CD4-positive, alpha-beta T cell treated with Interleukin-17A for 4 hours (primary cell): Measurements from ENCODE around the gene CBLB.

Source experiments
- DNase-seq: peaks from one replicate; pipeline ENCODE4 v3.0.0-alpha.2; 2020; ENCODE audit warnings: mixed read lengths

The CBLB gene

GRCh38 chr3:105845488-105845887 lies 23.3 kb downstream of the CBLB start:
- no peak for DNase-seq

- DNase-seq: no peak
These were observed 24.1 kb downstream of the CBLB start for GRCh38 chr3:105844704-105845103.

GRCh38 chr3:105843994-105844393 lies 24.8 kb downstream of the CBLB start:
- no peak for DNase-seq

GRCh38 chr3:105842943-105843342 lies 25.9 kb downstream of the CBLB start:
- DNase-seq: no peak

- no peak for DNase-seq
These were observed 26.4 kb downstream of the CBLB start for GRCh38 chr3:105842449-105842848.

GRCh38 chr3:105837947-105838346 lies 30.9 kb downstream of the CBLB start:
- no peak for DNase-seq

- no peak for DNase-seq
These were observed 31.6 kb downstream of the CBLB start for GRCh38 chr3:105837143-105837740.

GRCh38 chr3:105836533-105836932 lies 32.3 kb downstream of the CBLB start:
- DNase-seq: peak; percentile 45

- DNase-seq: no peak
These were observed 33.2 kb downstream of the CBLB start for GRCh38 chr3:105835606-105836005.

GRCh38 chr3:105834768-105835167 lies 34.0 kb downstream of the CBLB start:
- DNase-seq: no peak

- DNase-seq: no peak
These were observed 36.2 kb downstream of the CBLB start for GRCh38 chr3:105832644-105833043.

- DNase-seq: no peak
These were observed 38.0 kb downstream of the CBLB start for GRCh38 chr3:105830836-105831235.

- DNase-seq: no peak
These were observed 38.8 kb downstream of the CBLB start for GRCh38 chr3:105829871-105830622.

- peak; percentile 46 for DNase-seq
These were observed 39.6 kb downstream of the CBLB start for GRCh38 chr3:105829229-105829628.

GRCh38 chr3:105828703-105829102 lies 40.1 kb downstream of the CBLB start:
- DNase-seq: no peak

- no peak for DNase-seq
These were observed 40.9 kb downstream of the CBLB start for GRCh38 chr3:105827959-105828358.

- DNase-seq: no peak
These were observed 41.8 kb downstream of the CBLB start for GRCh38 chr3:105826778-105827634.

GRCh38 chr3:105824129-105824528 lies 44.7 kb downstream of the CBLB start:
- DNase-seq: no peak

- peak; percentile 51 for DNase-seq
These were observed 45.5 kb downstream of the CBLB start for GRCh38 chr3:105823149-105823867.

GRCh38 chr3:105822171-105823123 lies 46.4 kb downstream of the CBLB start:
- DNase-seq: no peak

- DNase-seq: no peak
These were observed 47.4 kb downstream of the CBLB start for GRCh38 chr3:105821433-105821832.

- DNase-seq: no peak
These were observed 52.0 kb downstream of the CBLB start for GRCh38 chr3:105816833-105817232.
